Upper lobe of left lung (tissue), 4 donors: ENCODE data around the gene TNKS2.

Source experiments
- EP300 ChIP-seq, 4 donors: sonication (generic); formaldehyde crosslinking; IDR thresholded peaks; one replicate each; pipeline ENCODE4 v1.5.1; 2017; ENCODE audit warnings: antibody characterized with exemption in 4 of 4, control low read depth in 2 of 4
- POLR2A ChIP-seq, 4 donors: fragments of 450-650 bp; IDR thresholded peaks; one replicate each; pipeline ENCODE4 v1.5.1; 2016 to 2017; ENCODE audit warnings: antibody characterized with exemption in 4 of 4, mild to moderate bottlenecking in 2 of 4
- POLR2AphosphoS5 ChIP-seq, 2 donors: sonication (generic); formaldehyde crosslinking; IDR thresholded peaks; one replicate each; pipeline ENCODE4 v1.5.1; 2017; ENCODE audit warnings: antibody characterized with exemption in 2 of 2
- TF ChIP-seq, protein P1 (sequence below), 6 experiments: fragments of 450-650 bp in 4 of 6; fragments of 200-600 bp in 2 of 6; sonication (generic) in 2 of 6; IDR thresholded peaks; one replicate each; pipeline ENCODE4 v1.5.1; 2016 to 2019; ENCODE audit warnings: antibody characterized with exemption in 6 of 6

DNA sequence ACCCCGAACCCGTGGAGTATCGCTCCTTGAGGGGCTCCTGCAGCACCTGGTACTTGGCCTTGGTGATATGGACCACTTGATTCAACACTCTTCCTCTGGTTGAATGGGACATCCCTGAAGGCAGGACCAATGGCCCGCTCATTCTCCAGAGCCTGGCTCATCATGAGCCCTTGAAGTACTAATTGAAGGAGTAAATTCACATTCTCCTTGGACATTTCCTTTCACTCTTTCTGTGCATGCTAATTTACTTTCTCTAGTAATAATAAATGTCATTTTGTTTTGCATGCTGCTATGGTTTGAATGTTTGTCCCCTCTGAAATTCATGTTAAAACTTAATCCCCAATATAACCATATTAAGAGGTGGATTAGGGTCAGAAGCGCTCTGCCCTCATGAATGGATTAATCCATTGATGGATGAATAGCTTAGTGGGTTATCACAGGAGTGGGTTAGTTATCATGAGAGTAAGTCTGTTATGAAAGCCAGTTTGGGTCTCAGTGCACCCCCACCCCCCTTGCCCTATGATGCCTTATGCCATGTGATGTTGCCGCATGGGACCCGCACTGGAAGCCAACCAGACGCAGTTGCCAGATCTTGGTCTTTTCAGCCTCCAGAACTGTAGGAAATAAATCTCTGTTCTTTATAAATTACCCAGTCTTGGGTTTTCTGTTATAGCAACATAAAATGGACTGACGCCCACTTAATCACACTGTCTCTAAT is 87.3 kb downstream of the TNKS2 start:
- TF ChIP-seq, protein P1, sequence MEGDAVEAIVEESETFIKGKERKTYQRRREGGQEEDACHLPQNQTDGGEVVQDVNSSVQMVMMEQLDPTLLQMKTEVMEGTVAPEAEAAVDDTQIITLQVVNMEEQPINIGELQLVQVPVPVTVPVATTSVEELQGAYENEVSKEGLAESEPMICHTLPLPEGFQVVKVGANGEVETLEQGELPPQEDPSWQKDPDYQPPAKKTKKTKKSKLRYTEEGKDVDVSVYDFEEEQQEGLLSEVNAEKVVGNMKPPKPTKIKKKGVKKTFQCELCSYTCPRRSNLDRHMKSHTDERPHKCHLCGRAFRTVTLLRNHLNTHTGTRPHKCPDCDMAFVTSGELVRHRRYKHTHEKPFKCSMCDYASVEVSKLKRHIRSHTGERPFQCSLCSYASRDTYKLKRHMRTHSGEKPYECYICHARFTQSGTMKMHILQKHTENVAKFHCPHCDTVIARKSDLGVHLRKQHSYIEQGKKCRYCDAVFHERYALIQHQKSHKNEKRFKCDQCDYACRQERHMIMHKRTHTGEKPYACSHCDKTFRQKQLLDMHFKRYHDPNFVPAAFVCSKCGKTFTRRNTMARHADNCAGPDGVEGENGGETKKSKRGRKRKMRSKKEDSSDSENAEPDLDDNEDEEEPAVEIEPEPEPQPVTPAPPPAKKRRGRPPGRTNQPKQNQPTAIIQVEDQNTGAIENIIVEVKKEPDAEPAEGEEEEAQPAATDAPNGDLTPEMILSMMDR (IDR thresholded peaks at IDR 0.05) = no peak
- TF ChIP-seq POLR2A (IDR thresholded peaks at IDR 0.05) (no peak), POLR2AphosphoS5 (IDR thresholded peaks at IDR 0.05) (no peak), EP300 (IDR thresholded peaks at IDR 0.05) (no peak)
